ENCODE results near the gene WDFY4. TPM values are rescaled to one million over a fixed set of nuclear protein-coding genes. Genes with fewer than 3 reads are reported as not detected.

The WDFY4 gene
- total and polyA plus RNA-seq, 9 of the 15 experiments (the other 6 are each of a cell fraction or from before 2014, with no cell fraction given) = 0.01 to 0.02 (median 0.01) TPM; not detected in 6

- Histone ChIP-seq H3K4me2 (ENCODE audit: insufficient read depth, low read length) (no peak overlapping the region), H2AFZ (ENCODE audit: low read depth, low read length) (no peak overlapping the region), H3K27ac (ENCODE audit: extremely low read depth, low read depth, low read length) (no peak overlapping the region), H3K9me1 (ENCODE audit: control insufficient read depth, insufficient read depth, low read length) (no peaks in the 10 kb centered on the region), H3K9me3 (replicated peaks; ENCODE audit: control insufficient read depth, insufficient read depth, low read depth, low read length) (no peaks in the 10 kb centered on the region), H3K79me2 (ENCODE audit: control insufficient read depth, insufficient read depth, low read length) (no peaks in the 10 kb centered on the region), H3K27me3 (ENCODE audit: control insufficient read depth in 2 of 2, insufficient read depth in 2 of 2, low read length in 2 of 2) (peaks cover 0 to 9% of the 10 kb centered on the region in 2 experiments; a peak in 1 of 5 replicates), H3K4me1 (replicated peaks in 1 of 2; ENCODE audit: control insufficient read depth in 2 of 2, insufficient read depth in 2 of 2, low read length in 2 of 2) (no peaks in the 10 kb centered on the region), H4K20me1 (replicated peaks; ENCODE audit: control insufficient read depth, insufficient read depth, low read length) (no peaks in the 10 kb centered on the region), H3K9ac (ENCODE audit: insufficient read depth in 1 of 2, low read depth in 2 of 2, low read length in 2 of 2) (no peak overlapping the region), H3K36me3 (ENCODE audit: control insufficient read depth, insufficient read depth, low read length) (no peaks in the 10 kb centered on the region), H3K4me3 (no peak overlapping the region)
- ChIA-PET POLR2A (interaction anchor here (0.6 kb wide), 1 partner anchor 127 kb away, joined by 3 read pairs; no protein-coding TSS in a partner anchor), CTCF (ENCODE audit: low intra/inter-chr PET ratio) (no interaction called here)
- intact Hi-C loops (cut with micrococcal nuclease) = no loop called here
- no peak; the same call in 2 of the 3 replicates for ATAC-seq
- DNase-seq (ENCODE audit: extremely low read depth in 1 of 4, low spot score in 3 of 4) = no peak
- TF ChIP-seq TEAD4 (IDR thresholded peaks at IDR 0.05; ENCODE audit: low read length) (no peak), TEAD4 (CRISPR knock-in tag; IDR thresholded peaks at IDR 0.05; ENCODE audit: borderline replicate concordance) (no peak), ZNF24 (IDR thresholded peaks at IDR 0.05) (no peak), ZNF217 (CRISPR knock-in tag; IDR thresholded peaks at IDR 0.05) (no peak), PCBP2 (IDR thresholded peaks at IDR 0.05; ENCODE audit: low read depth, low read length, poor library complexity, severe bottlenecking) (no peak), RBFOX2 (IDR thresholded peaks at IDR 0.05; ENCODE audit: low read depth, low read length) (no peak), CBX8 (IDR thresholded peaks at IDR 0.05; ENCODE audit: borderline replicate concordance, extremely low read depth, low read depth, low read length, poor library complexity, severe bottlenecking) (no peak), NR0B1 (IDR thresholded peaks at IDR 0.05; ENCODE audit: partially characterized antibody) (no peak), CREB3L1 (IDR thresholded peaks at IDR 0.05; ENCODE audit: borderline replicate concordance, low read depth) (no peak), ZFX (CRISPR knock-in tag; IDR thresholded peaks at IDR 0.05) (no peak), ZBTB7A (IDR thresholded peaks at IDR 0.05; ENCODE audit: borderline replicate concordance, control insufficient read depth, low read depth, low read length) (no peak), ILK (tag; IDR thresholded peaks at IDR 0.05; ENCODE audit: borderline replicate concordance, low read depth) (no peak), NRF1 (conservative IDR thresholded peaks at IDR 0.05 in 1 of 2, IDR thresholded peaks at IDR 0.05 in 1 of 2) (no peak), KHSRP (IDR thresholded peaks at IDR 0.05) (no peak), MYC (IDR thresholded peaks at IDR 0.05; ENCODE audit: low read depth, low read length) (no peak), MYC (CRISPR knock-in tag; IDR thresholded peaks at IDR 0.05; ENCODE audit: borderline replicate concordance, low read depth) (no peak), SMAD4 (CRISPR knock-in tag; conservative IDR thresholded peaks at IDR 0.05) (no peak), PRMT5 (CRISPR knock-in tag; IDR thresholded peaks at IDR 0.05) (no peak)
- no TSS peak for BruUV-seq (replicated peaks)
- 0% methylated on average over 8 of the region's 8 CpGs for WGBS (ENCODE audit: insufficient coverage, low coverage, missing lambda C conversion rate)
- FAIRE-seq = no peak
- in situ Hi-C loops (cut with MboI) = no loop called here
Measured at GRCh38 chr10:48634984-48635557, 49.6 kb upstream of the WDFY4 start.
